Retinal pigment epithelial cell (primary cell): ENCODE measurements around the gene SEMA6A.
A peak's percentile ranks its signal among the peaks of the same experiment; 100 is the strongest.

Experiments
- DNase-seq: peaks from one replicate; pipeline ENCODE4 v3.0.0-alpha.2; 2010; ENCODE audit warnings: low read depth
- H3K4me3 ChIP-seq: 2 replicates; pipeline ENCODE4 v1.5.1; 2011; ENCODE audit warnings: mild to moderate bottlenecking, low read length, control low read depth, moderate library complexity
- CTCF ChIP-seq: conservative IDR thresholded peaks from 2 replicates; pipeline ENCODE4 v1.5.1; 2011; ENCODE audit warnings: low read depth, low read length, control low read depth, inconsistent platforms

SEMA6A gene

GRCh38 chr5:116576053-116576713 lies 1.6 kb upstream of the SEMA6A start:
- H3K4me3 ChIP-seq, result peak overlapping the region; percentile 66
- peak; percentile 88 for TF ChIP-seq CTCF
- no peak for DNase-seq

- TF ChIP-seq CTCF, result no peak
- H3K4me3 ChIP-seq, result peak overlapping the region; percentile 66
- DNase-seq, result no peak
Observed at GRCh38 chr5:116575326-116576052, 866 bp upstream of the SEMA6A start.

- no peak for TF ChIP-seq CTCF
- no peak for DNase-seq
- H3K4me3 ChIP-seq, result peak overlapping the region; percentile 66
Observed at GRCh38 chr5:116573702-116574366, 789 bp downstream of the SEMA6A start.

GRCh38 chr5:116573279-116573701 lies 1.3 kb downstream of the SEMA6A start:
- TF ChIP-seq CTCF, result no peak
- H3K4me3 ChIP-seq, result peak overlapping the region; percentile 66
- DNase-seq, result no peak

- TF ChIP-seq CTCF, result peak; percentile 3
- H3K4me3 ChIP-seq, result peak overlapping the region; percentile 66
- DNase-seq, result no peak
Observed at GRCh38 chr5:116572350-116573278, 2.0 kb downstream of the SEMA6A start.

- no peak for TF ChIP-seq CTCF
- no peak for DNase-seq
- peak overlapping the region; percentile 66 for H3K4me3 ChIP-seq
Observed at GRCh38 chr5:116571568-116572349, 2.9 kb downstream of the SEMA6A start.
